ENCODE data around the gene PSMB5.

PSMB5 gene

DNA sequence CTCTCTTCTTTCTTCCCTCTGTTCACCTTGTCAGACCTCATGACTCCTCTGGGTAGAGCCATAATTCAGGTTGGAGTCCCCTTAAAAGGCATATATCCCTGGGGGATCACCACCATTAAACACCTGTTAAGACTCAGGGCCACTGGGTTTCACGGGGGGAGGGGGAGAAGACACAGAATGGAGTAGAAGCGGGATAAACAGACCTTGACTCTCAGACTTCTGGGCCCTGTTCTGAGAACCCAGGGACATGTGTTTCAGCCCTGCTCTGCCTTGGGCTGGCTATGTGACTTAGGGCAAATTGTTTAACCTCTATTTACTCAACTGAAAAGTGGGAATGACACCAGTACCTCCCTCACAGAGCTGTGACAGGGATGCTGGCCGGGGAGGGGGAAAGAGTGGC lies 18.0 kb upstream of the PSMB5 start:
- Histone ChIP-seq H3K4me1 (ENCODE audit: control insufficient read depth, insufficient read depth, low read length) (peaks cover 4% of the 10 kb centered on the region; the same call in 1 of the 2 replicates), H3K9me3 (ENCODE audit: control insufficient read depth, insufficient read depth, low read length) (no peaks in the 10 kb centered on the region), H3K36me3 (ENCODE audit: control insufficient read depth, insufficient read depth, low read length) (no peaks in the 10 kb centered on the region), H3K4me3 (ENCODE audit: low read length) (no peak overlapping the region), H3K27ac (ENCODE audit: low read length) (no peak overlapping the region), H3K27me3 (ENCODE audit: control insufficient read depth, insufficient read depth, low read length) (no peaks in the 10 kb centered on the region)
- DNase-seq (ENCODE audit: low read depth, low spot score), result no peak
- no CpG with 5 or more reads among the region's 3 CpGs for WGBS (ENCODE audit: insufficient coverage, insufficient read length)

GRCh38 chr14:23052182-23052623 lies 17.5 kb upstream of the PSMB5 start:
- no peaks in the 10 kb centered on the region for H3K27me3 ChIP-seq (ENCODE audit: control insufficient read depth, insufficient read depth, low read length)
- H3K4me3 ChIP-seq (ENCODE audit: low read length), result no peak overlapping the region
- WGBS (ENCODE audit: insufficient coverage, insufficient read length), result no CpG with 5 or more reads among the region's 14 CpGs
- peaks cover 4% of the 10 kb centered on the region; the same call in 1 of the 2 replicates for H3K4me1 ChIP-seq (ENCODE audit: control insufficient read depth, insufficient read depth, low read length)
- no peaks in the 10 kb centered on the region for H3K36me3 ChIP-seq (ENCODE audit: control insufficient read depth, insufficient read depth, low read length)
- no peak for DNase-seq (ENCODE audit: low read depth, low spot score)
- no peak overlapping the region for H3K27ac ChIP-seq (ENCODE audit: low read length)
- no peaks in the 10 kb centered on the region for H3K9me3 ChIP-seq (ENCODE audit: control insufficient read depth, insufficient read depth, low read length)

DNA sequence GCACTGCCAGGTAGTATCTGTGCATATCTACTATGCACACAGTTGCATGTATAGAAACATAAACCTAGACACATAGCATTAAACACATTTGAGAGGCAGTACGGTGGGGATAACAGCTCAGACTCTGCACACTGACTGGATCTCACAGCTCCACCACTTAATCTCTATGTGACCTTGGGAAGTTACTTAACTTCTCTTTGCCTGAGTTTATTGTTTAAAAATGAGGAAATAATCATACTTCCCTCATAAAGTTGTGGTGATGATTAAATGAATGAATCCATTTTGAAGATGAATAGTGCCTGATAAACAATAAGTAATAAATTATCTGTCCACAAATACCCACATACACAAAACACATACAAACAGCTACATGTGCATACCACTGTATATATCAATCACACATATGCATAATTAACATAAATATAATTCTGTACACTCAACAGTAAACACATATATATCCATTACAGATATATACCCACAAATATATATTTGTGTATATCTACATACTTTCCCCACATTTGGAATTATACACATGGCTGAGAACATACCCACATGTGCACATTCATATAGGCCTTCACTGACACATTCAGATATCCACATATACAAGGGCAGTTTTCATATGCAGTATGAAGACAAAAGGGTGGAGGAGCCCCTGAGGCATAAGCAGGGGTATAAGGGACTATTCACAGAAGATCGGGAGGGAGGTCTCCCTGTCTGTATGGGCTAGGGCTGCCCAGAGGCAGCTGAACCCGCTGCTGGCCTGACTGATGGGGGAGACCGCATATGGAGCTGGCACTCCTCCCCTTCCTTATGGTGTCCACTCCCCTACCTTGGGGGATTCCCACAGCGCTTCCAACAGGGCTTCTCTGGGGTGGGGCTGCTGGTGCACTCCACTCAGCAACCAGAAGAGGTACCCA lies 16.7 kb upstream of the PSMB5 start:
- Histone ChIP-seq H3K36me3 (ENCODE audit: control insufficient read depth, insufficient read depth, low read length) (no peaks in the 10 kb centered on the region), H3K4me1 (ENCODE audit: control insufficient read depth, insufficient read depth, low read length) (peaks cover 4% of the 10 kb centered on the region; the same call in 1 of the 2 replicates), H3K4me3 (ENCODE audit: low read length) (no peak overlapping the region), H3K9me3 (ENCODE audit: control insufficient read depth, insufficient read depth, low read length) (no peaks in the 10 kb centered on the region), H3K27me3 (ENCODE audit: control insufficient read depth, insufficient read depth, low read length) (no peaks in the 10 kb centered on the region), H3K27ac (ENCODE audit: low read length) (no peak overlapping the region)
- DNase-seq (ENCODE audit: low read depth, low spot score), result no peak
- WGBS (ENCODE audit: insufficient coverage, insufficient read length), result no CpG with 5 or more reads among the region's 5 CpGs

DNA sequence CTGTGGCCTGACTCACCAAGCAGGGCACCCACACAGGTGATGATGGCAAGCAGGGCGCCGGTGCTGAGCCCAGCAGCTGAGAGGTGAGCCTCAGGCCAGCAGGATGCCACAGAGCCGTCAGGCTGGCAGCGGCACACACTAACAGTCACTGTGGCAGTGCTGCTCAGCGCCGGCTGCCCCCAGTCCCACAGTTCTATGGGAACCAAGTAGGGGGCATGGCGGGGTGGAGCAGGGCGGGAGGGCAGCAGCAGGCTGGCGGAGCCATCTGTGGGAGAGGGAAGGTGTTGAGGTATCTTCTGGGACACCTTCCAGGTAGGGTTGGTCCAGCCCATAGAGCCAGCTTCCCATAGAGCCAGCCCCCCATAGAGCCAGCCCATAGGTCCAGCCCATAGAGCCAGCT lies 14.3 kb upstream of the PSMB5 start:
- H3K27ac ChIP-seq (ENCODE audit: low read length), result no peak overlapping the region
- no peak for DNase-seq (ENCODE audit: low read depth, low spot score)
- H3K27me3 ChIP-seq (ENCODE audit: control insufficient read depth, insufficient read depth, low read length), result no peaks in the 10 kb centered on the region
- H3K36me3 ChIP-seq (ENCODE audit: control insufficient read depth, insufficient read depth, low read length), result no peaks in the 10 kb centered on the region
- WGBS (ENCODE audit: insufficient coverage, insufficient read length), result no CpG with 5 or more reads among the region's 9 CpGs
- H3K9me3 ChIP-seq (ENCODE audit: control insufficient read depth, insufficient read depth, low read length), result no peaks in the 10 kb centered on the region
- no peak overlapping the region for H3K4me3 ChIP-seq (ENCODE audit: low read length)
- no peaks in the 10 kb centered on the region; the same call in 1 of the 2 replicates for H3K4me1 ChIP-seq (ENCODE audit: control insufficient read depth, insufficient read depth, low read length)

DNA sequence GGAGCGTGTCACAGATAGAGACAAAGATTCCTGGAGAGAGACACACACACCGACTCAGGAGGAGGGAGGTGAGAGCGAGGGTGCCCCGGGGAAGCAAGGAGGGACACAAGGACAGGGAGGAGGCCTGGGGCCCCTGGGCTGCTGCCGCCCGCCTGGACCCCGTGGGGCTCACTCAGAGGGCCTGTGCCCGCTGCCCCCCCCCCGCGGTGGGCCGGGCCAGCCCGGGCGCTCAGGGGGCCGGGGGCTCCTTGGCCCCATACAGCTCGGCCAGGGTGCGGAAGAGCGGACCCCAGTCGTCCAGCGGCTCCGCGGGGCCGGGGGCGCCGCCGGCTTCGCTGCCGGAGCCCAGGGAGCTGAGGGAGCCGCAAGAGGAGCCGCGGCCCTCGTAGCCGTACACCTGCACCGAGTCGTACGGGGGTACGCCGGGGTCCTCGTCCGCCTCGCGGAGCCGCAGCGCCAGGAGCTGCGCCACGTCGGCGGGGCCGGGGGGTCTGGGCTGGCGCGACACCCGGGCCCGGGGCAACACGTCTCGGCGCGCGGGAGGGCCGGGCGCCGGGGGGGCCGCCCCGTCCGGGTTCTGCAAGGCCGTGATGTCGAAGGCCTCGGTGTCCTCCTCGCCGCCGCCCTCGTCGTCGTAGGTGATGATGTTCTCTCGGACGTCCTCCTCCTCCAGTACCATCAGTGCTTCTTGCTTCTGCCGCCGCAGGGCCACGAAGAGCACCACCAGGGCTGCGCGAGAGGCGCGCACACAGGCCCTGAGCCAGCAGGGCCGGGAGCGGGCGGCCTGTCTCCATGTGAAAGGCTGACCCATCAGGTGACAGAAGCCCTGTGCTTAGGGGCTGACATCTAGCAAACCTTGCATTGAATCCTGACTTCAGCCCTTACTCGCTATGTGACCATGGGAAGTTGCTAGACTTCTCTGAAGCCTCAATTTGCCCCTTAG lies 13.3 kb upstream of the PSMB5 start:
- H3K4me1 ChIP-seq (ENCODE audit: control insufficient read depth, insufficient read depth, low read length), result no peaks in the 10 kb centered on the region; the same call in 1 of the 2 replicates
- H3K36me3 ChIP-seq (ENCODE audit: control insufficient read depth, insufficient read depth, low read length), result no peaks in the 10 kb centered on the region
- H3K9me3 ChIP-seq (ENCODE audit: control insufficient read depth, insufficient read depth, low read length), result no peaks in the 10 kb centered on the region
- no peak overlapping the region for H3K4me3 ChIP-seq (ENCODE audit: low read length)
- no peak for DNase-seq (ENCODE audit: low read depth, low spot score)
- H3K27me3 ChIP-seq (ENCODE audit: control insufficient read depth, insufficient read depth, low read length), result no peaks in the 10 kb centered on the region
- no CpG with 5 or more reads among the region's 85 CpGs for WGBS (ENCODE audit: insufficient coverage, insufficient read length)
- H3K27ac ChIP-seq (ENCODE audit: low read length), result no peak overlapping the region

- no peaks in the 10 kb centered on the region; the same call in 1 of the 2 replicates for H3K4me1 ChIP-seq (ENCODE audit: control insufficient read depth, insufficient read depth, low read length)
- H3K36me3 ChIP-seq (ENCODE audit: control insufficient read depth, insufficient read depth, low read length), result no peaks in the 10 kb centered on the region
- no peak overlapping the region for H3K4me3 ChIP-seq (ENCODE audit: low read length)
- WGBS (ENCODE audit: insufficient coverage, insufficient read length), result no CpG with 5 or more reads among the region's 6 CpGs
- no peak for DNase-seq (ENCODE audit: low read depth, low spot score)
- H3K9me3 ChIP-seq (ENCODE audit: control insufficient read depth, insufficient read depth, low read length), result no peaks in the 10 kb centered on the region
- H3K27me3 ChIP-seq (ENCODE audit: control insufficient read depth, insufficient read depth, low read length), result no peaks in the 10 kb centered on the region
- H3K27ac ChIP-seq (ENCODE audit: low read length), result no peak overlapping the region
Observed at GRCh38 chr14:23047034-23047634, 12.4 kb upstream of the PSMB5 start.

DNA sequence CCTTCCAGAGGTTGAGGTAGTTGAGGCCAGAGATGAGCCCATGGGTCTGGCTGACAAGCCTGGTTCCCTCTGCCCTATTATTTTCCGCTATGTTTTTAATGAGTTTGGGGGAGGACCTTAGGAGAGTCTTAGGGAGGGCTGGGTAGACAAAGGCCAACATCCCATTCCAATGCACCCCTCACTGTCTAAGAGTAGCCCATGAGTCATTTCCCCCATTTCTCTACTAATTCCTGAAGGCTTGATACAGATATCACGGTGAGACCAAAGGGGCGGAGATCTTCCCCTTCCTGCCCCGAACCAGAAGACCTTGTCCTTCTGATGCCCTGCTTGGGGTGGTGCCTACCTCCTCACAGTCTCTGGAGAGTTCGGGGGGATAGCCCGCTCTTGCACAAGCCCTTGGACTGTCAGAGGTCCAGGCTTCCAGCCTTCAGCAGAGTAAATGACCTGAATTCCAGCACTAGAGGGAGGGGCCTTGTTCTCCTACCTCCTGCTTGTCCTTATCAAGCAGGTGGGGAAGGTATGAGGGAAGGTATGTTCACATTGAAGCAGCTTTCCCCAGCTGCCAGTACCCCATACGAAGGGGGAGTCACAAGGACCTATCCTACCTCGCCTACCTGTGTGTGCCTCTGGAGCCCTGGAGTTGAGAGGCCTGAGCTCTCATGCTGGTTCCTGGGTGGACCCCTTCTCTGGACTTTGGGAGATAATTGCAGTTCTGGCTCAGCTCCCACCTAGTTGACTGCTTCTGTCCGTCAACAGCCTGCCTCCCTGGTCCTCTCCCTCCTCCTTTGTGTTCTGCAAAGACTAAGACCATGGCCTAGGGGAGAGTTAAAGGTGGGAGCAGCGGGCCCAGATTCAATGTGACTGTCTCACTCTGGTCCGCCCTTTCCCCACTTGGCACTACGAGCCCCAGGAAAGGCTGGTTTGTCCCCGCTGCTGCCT lies 11.0 kb upstream of the PSMB5 start:
- Histone ChIP-seq H3K4me3 (ENCODE audit: low read length) (no peak overlapping the region), H3K27me3 (ENCODE audit: control insufficient read depth, insufficient read depth, low read length) (no peaks in the 10 kb centered on the region), H3K27ac (ENCODE audit: low read length) (no peak overlapping the region), H3K4me1 (ENCODE audit: control insufficient read depth, insufficient read depth, low read length) (no peaks in the 10 kb centered on the region), H3K9me3 (ENCODE audit: control insufficient read depth, insufficient read depth, low read length) (no peaks in the 10 kb centered on the region), H3K36me3 (ENCODE audit: control insufficient read depth, insufficient read depth, low read length) (no peaks in the 10 kb centered on the region)
- no peak for DNase-seq (ENCODE audit: low read depth, low spot score)
- WGBS (ENCODE audit: insufficient coverage, insufficient read length), result no CpG with 5 or more reads among the region's 13 CpGs

DNA sequence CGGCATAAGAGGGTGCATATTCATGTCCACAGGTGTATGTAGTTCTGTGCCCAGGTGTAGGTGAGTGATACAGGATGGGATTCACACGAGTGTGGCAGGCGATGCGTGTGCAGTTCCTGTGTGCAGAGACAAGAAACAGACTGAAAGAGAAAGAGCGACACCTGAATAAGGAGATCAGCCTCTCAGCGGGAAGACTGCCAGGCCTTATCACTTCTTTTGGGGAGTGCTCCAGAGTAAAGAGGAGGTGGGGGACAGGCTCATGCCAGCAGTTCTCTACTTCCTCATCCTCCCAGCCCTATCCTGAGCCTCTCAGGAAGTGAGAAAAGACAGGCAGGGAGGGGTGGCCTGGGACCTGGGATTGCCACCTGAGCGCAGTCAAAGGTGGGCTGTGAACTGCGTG lies 10.1 kb upstream of the PSMB5 start:
- Histone ChIP-seq H3K9me3 (ENCODE audit: control insufficient read depth, insufficient read depth, low read length) (no peaks in the 10 kb centered on the region), H3K27ac (ENCODE audit: low read length) (no peak overlapping the region), H3K36me3 (ENCODE audit: control insufficient read depth, insufficient read depth, low read length) (no peaks in the 10 kb centered on the region), H3K4me1 (ENCODE audit: control insufficient read depth, insufficient read depth, low read length) (no peaks in the 10 kb centered on the region), H3K27me3 (ENCODE audit: control insufficient read depth, insufficient read depth, low read length) (no peaks in the 10 kb centered on the region), H3K4me3 (ENCODE audit: low read length) (no peak overlapping the region)
- no CpG with 5 or more reads among the region's 8 CpGs for WGBS (ENCODE audit: insufficient coverage, insufficient read length)
- no peak for DNase-seq (ENCODE audit: low read depth, low spot score)

DNA sequence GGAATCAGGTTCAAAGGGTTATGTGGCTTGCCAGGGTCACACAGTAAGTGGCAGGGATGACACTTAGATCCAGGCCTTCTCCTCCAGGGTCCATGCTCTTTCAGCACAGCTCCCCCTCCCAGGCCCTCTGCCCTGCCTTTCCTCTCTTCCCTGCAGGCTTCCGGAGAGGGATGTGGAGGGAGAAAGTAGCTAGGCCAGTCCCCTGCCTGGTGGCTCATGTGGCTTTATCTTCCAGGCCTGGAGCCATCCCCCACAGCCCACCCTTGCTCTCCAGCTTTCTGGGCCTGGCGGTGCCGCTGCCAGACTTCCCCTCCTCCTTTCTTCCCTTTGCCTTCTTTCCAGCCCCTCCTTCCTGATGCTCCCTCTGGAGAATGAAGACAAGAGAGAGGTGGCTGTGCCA lies 9.1 kb upstream of the PSMB5 start:
- DNase-seq (ENCODE audit: low read depth, low spot score), result no peak
- no CpG with 5 or more reads among the region's 3 CpGs for WGBS (ENCODE audit: insufficient coverage, insufficient read length)

More for the DNA sequence above, 9.1 kb upstream of the PSMB5 start:
- no peak overlapping the region for H3K4me3 ChIP-seq (ENCODE audit: low read length)
- H3K9me3 ChIP-seq (ENCODE audit: control insufficient read depth, insufficient read depth, low read length), result no peaks in the 10 kb centered on the region
- no peaks in the 10 kb centered on the region for H3K27me3 ChIP-seq (ENCODE audit: control insufficient read depth, insufficient read depth, low read length)
- H3K4me1 ChIP-seq (ENCODE audit: control insufficient read depth, insufficient read depth, low read length), result no peaks in the 10 kb centered on the region
- no peaks in the 10 kb centered on the region for H3K36me3 ChIP-seq (ENCODE audit: control insufficient read depth, insufficient read depth, low read length)
- no peak overlapping the region for H3K27ac ChIP-seq (ENCODE audit: low read length)
